ENCODE results near the gene CCDC97. TPM values are rescaled to one million over a fixed set of nuclear protein-coding genes. Genes with fewer than 3 reads are reported as not detected.

Gene CCDC97
- total RNA-seq, 4 donors from 2014 or later = 12.9 to 21.3 (median 15.0) TPM

- H3K27ac ChIP-seq = peak overlapping the region; percentile 58 to 89 (median 78)
- TF ChIP-seq POLR2A (IDR thresholded peaks at IDR 0.05) = no peak
- peak; percentile 68 to 74 for TF ChIP-seq EP300 (IDR thresholded peaks at IDR 0.05)
- peaks cover 4 to 52% (median 42%) of the 10 kb centered on the region in 4 donors for H3K4me1 ChIP-seq
- H3K9me3 ChIP-seq = no peaks in the 10 kb centered on the region
- no peak overlapping the region for H3K4me3 ChIP-seq
- WGBS, 2 donors = 42% methylated on average over 10 of the region's 10 CpGs
- H3K27me3 ChIP-seq = no peaks in the 10 kb centered on the region
- H3K36me3 ChIP-seq = peaks cover 4 to 82% (median 28%) of the 10 kb centered on the region in 3 donors
- DNase-seq (ENCODE audit: low spot score in 2 of 2) = peak; percentile 37 to 56
These were observed 10.8 kb upstream of the CCDC97 start for GRCh38 chr19:41299046-41299754.

GRCh38 chr19:41299755-41300089, 10.2 kb upstream of the CCDC97 start:
- H3K9me3 ChIP-seq = no peaks in the 10 kb centered on the region
- no peaks in the 10 kb centered on the region for H3K27me3 ChIP-seq
- 27 to 28% methylated on average over 4 of the region's 4 CpGs for WGBS, 2 donors
- peaks cover 6 to 82% (median 28%) of the 10 kb centered on the region in 3 donors for H3K36me3 ChIP-seq
- H3K4me1 ChIP-seq = peaks cover 4 to 56% (median 42%) of the 10 kb centered on the region in 4 donors
- no peak overlapping the region for H3K4me3 ChIP-seq
- TF ChIP-seq EP300 (IDR thresholded peaks at IDR 0.05) (no peak), CTCF (IDR thresholded peaks at IDR 0.05) (no peak), POLR2A (IDR thresholded peaks at IDR 0.05) (no peak)
- peak; percentile 41 to 51 for DNase-seq (ENCODE audit: low spot score in 2 of 2)
- peak overlapping the region; percentile 35 to 89 (median 78) for H3K27ac ChIP-seq

- Histone ChIP-seq H3K27me3 (no peaks in the 10 kb centered on the region), H3K27ac (peak overlapping the region; percentile 35 to 89 (median 78)), H3K36me3 (peaks cover 10 to 82% (median 28%) of the 10 kb centered on the region in 3 donors), H3K9me3 (no peaks in the 10 kb centered on the region), H3K4me3 (no peak overlapping the region), H3K4me1 (peaks cover 4 to 56% (median 42%) of the 10 kb centered on the region in 4 donors)
- no peak for DNase-seq (ENCODE audit: low spot score in 2 of 2)
- WGBS, 2 donors = 84% methylated on average over 6 of the region's 6 CpGs
- TF ChIP-seq EP300 (IDR thresholded peaks at IDR 0.05) (no peak), CTCF (IDR thresholded peaks at IDR 0.05) (no peak), POLR2A (IDR thresholded peaks at IDR 0.05) (no peak)
These were observed 9.4 kb upstream of the CCDC97 start for GRCh38 chr19:41300555-41300954.

- Histone ChIP-seq H3K4me3 (no peak overlapping the region), H3K9me3 (no peaks in the 10 kb centered on the region), H3K36me3 (peaks cover 10 to 74% (median 34%) of the 10 kb centered on the region in 3 donors), H3K4me1 (peaks cover 4 to 37% (median 25%) of the 10 kb centered on the region in 4 donors), H3K27ac (peak overlapping the region in 2 of 4 donors; percentile 42 to 61), H3K27me3 (no peaks in the 10 kb centered on the region)
- no peak for DNase-seq (ENCODE audit: low spot score in 2 of 2)
- whole genome bisulfite sequencing, 2 donors = 77 to 83% methylated on average over 21 of the region's 21 CpGs
- no peak for TF ChIP-seq EP300 (IDR thresholded peaks at IDR 0.05)
- TF ChIP-seq CTCF (IDR thresholded peaks at IDR 0.05) = no peak
- TF ChIP-seq POLR2A (IDR thresholded peaks at IDR 0.05) = no peak
These were observed 7.2 kb upstream of the CCDC97 start for GRCh38 chr19:41302624-41303351.

GRCh38 chr19:41303954-41304353, 6.0 kb upstream of the CCDC97 start:
- Histone ChIP-seq H3K36me3 (peaks cover 10 to 70% (median 34%) of the 10 kb centered on the region in 3 donors), H3K27me3 (no peaks in the 10 kb centered on the region), H3K4me1 (peaks cover 0 to 37% (median 24%) of the 10 kb centered on the region in 4 donors), H3K9me3 (no peaks in the 10 kb centered on the region), H3K4me3 (no peak overlapping the region), H3K27ac (no peak overlapping the region)
- DNase-seq (ENCODE audit: low spot score in 2 of 2) = no peak
- WGBS, 2 donors = 91 to 96% methylated on average over 13 of the region's 14 CpGs
- TF ChIP-seq EP300 (IDR thresholded peaks at IDR 0.05) (no peak), CTCF (IDR thresholded peaks at IDR 0.05) (no peak), POLR2A (IDR thresholded peaks at IDR 0.05) (no peak)

Measured in tibial nerve (tissue), 4 donors.